NCI-H524 (cell line): ENCODE data around the gene CCR7.

ENCODE experiments used
- DNase-seq, 2 experiments: peaks; one replicate each; lab custom pipeline; 2025; lab: John Stamatoyannopoulos, UW

Gene CCR7

GRCh38 chr17:40564883-40565768 lies at the start of gene CCR7:
Gene CCR7 (minus strand): TSS chr17:40565472. CDS start chr17:40565409, 63 bp downstream.
- DNase-seq: no peak

GRCh38 chr17:40614431-40615067 lies 49.3 kb upstream of the CCR7 start:
- no peak for DNase-seq

- no peak for DNase-seq
Observed at GRCh38 chr17:40613467-40614154, 48.3 kb upstream of the CCR7 start.

GRCh38 chr17:40612599-40613244 lies 47.5 kb upstream of the CCR7 start:
- no peak for DNase-seq

GRCh38 chr17:40611840-40612474 lies 46.7 kb upstream of the CCR7 start:
- no peak for DNase-seq

- no peak for DNase-seq
Observed at GRCh38 chr17:40610359-40610758, 45.1 kb upstream of the CCR7 start.

GRCh38 chr17:40608061-40608581 lies 42.8 kb upstream of the CCR7 start:
- no peak for DNase-seq

GRCh38 chr17:40607641-40608040 lies 42.4 kb upstream of the CCR7 start:
- no peak for DNase-seq

- no peak for DNase-seq
Observed at GRCh38 chr17:40606548-40607353, 41.5 kb upstream of the CCR7 start.

GRCh38 chr17:40605306-40605705 lies 40.0 kb upstream of the CCR7 start:
- DNase-seq: no peak

- no peak for DNase-seq
Observed at GRCh38 chr17:40604327-40605080, 39.2 kb upstream of the CCR7 start.

- no peak for DNase-seq
Observed at GRCh38 chr17:40602445-40603443, 37.5 kb upstream of the CCR7 start.

- no peak for DNase-seq
Observed at GRCh38 chr17:40600486-40601046, 35.3 kb upstream of the CCR7 start.

- no peak for DNase-seq
Observed at GRCh38 chr17:40599468-40599763, 34.1 kb upstream of the CCR7 start.

- DNase-seq: no peak
Observed at GRCh38 chr17:40598619-40599467, 33.6 kb upstream of the CCR7 start.

GRCh38 chr17:40598301-40598618 lies 33.0 kb upstream of the CCR7 start:
- DNase-seq: no peak

GRCh38 chr17:40597556-40598300 lies 32.5 kb upstream of the CCR7 start:
- DNase-seq: no peak
